ENCODE measurements around the gene RPRML. TPM values are rescaled to one million over a fixed set of nuclear protein-coding genes. Genes with fewer than 3 reads are reported as not detected.

The RPRML gene
- total RNA-seq, 1 experiment from 2014 or later = 1.3 TPM

- Histone ChIP-seq H2BK12ac (ENCODE audit: insufficient read length, low read depth, low read length) (no peak overlapping the region), H3K9ac (ENCODE audit: extremely low read depth, insufficient read length, low read length) (no peak overlapping the region), H3K27me3 (ENCODE audit: insufficient read depth, low read length) (no peaks in the 10 kb centered on the region; the same call in 1 of the 2 replicates), H3K4me1 (ENCODE audit: insufficient read depth, low read length) (no peaks in the 10 kb centered on the region), H4K20me1 (ENCODE audit: control insufficient read depth, insufficient read depth, insufficient read length) (peaks cover 3% of the 10 kb centered on the region), H3K18ac (ENCODE audit: insufficient read length, low read depth, low read length) (no peak overlapping the region), H4K91ac (ENCODE audit: insufficient read length, low read depth, low read length) (no peak overlapping the region), H2AFZ (ENCODE audit: low read length) (no peak overlapping the region), H3K79me2 (ENCODE audit: insufficient read depth, low read length) (no peaks in the 10 kb centered on the region), H2BK20ac (ENCODE audit: low read depth, low read length, poor library complexity, severe bottlenecking) (no peak overlapping the region), H3K56ac (ENCODE audit: insufficient read length, low read depth, low read length) (no peak overlapping the region), H4K8ac (replicated peaks; ENCODE audit: insufficient read length, low read depth, low read length) (no peak overlapping the region), H3K4ac (ENCODE audit: low read depth, low read length) (no peak overlapping the region), H3K23ac (ENCODE audit: insufficient read length, low read depth, low read length) (no peak overlapping the region), H3K79me1 (ENCODE audit: insufficient read depth, low read depth, low read length, poor library complexity, severe bottlenecking) (no peaks in the 10 kb centered on the region), H3K9me3 (ENCODE audit: control insufficient read depth, low read depth, low read length) (no peaks in the 10 kb centered on the region), H3K23me2 (ENCODE audit: insufficient read length, low read depth, low read length, poor library complexity, severe bottlenecking) (no peaks in the 10 kb centered on the region), H2BK120ac (ENCODE audit: low read depth, low read length, poor library complexity, severe bottlenecking) (no peak overlapping the region), H3K27ac (ENCODE audit: insufficient read length, low read depth, low read length) (no peak overlapping the region), H3K4me2 (ENCODE audit: insufficient read depth, insufficient read length, low read length) (no peak overlapping the region), H3T11ph (ENCODE audit: low read length) (no peak overlapping the region), H4K5ac (ENCODE audit: insufficient read length, low read depth, low read length) (no peak overlapping the region), H2AK5ac (ENCODE audit: insufficient read length, low read length) (no peak overlapping the region), H2BK15ac (ENCODE audit: low read depth, low read length) (no peak overlapping the region), H2BK5ac (ENCODE audit: insufficient read length, low read length) (no peak overlapping the region), H3K14ac (ENCODE audit: insufficient read depth, low read length) (no peak overlapping the region)
- no peak overlapping the region for H3K4me3 Mint-ChIP-seq
- no CpG with 5 or more reads among the region's 2 CpGs for WGBS (ENCODE audit: extremely low coverage, insufficient read length, low lambda C conversion rate)
- H3K27ac Mint-ChIP-seq = no peak overlapping the region
- H3K9me3 Mint-ChIP-seq = peaks cover 9 to 10% of the 10 kb centered on the region in 2 experiments; a peak in 4 of 5 replicates
- H3K4me1 Mint-ChIP-seq = peaks cover 4 to 8% of the 10 kb centered on the region in 2 experiments; a peak in 3 of 4 replicates
- no peak for TF ChIP-seq CTCF (conservative IDR thresholded peaks at IDR 0.05)
- H3K36me3 Mint-ChIP-seq (ENCODE audit: insufficient read depth in 1 of 3, low read depth in 3 of 3) = peaks cover 6 to 14% (median 9%) of the 10 kb centered on the region in 3 experiments; a peak in 5 of 7 replicates
- peaks cover 60% of the 10 kb centered on the region for H3K27me3 Mint-ChIP-seq (ENCODE audit: low read depth)
- DNase-seq = no peak
These were observed 18.9 kb downstream of the RPRML start for GRCh38 chr17:46960152-46960551.

Data from H9 (cell line).